Subcutaneous abdominal adipose tissue (tissue), 5 donors: Measurements from ENCODE around the gene OR6N2.

ENCODE experiments used
- H3K27ac ChIP-seq: one replicate; pipeline ENCODE4 v1.7.0; 2013; ENCODE audit warnings: low read depth, mild to moderate bottlenecking, inconsistent platforms, low read length, moderate library complexity
- H3K27me3 ChIP-seq, 5 donors: one replicate each; pipeline ENCODE4 v1.7.0; 2013; ENCODE audit warnings: low read length in 5 of 5, inconsistent platforms in 1 of 5; ENCODE audit not compliant: control insufficient read depth in 5 of 5, insufficient read depth in 4 of 5
- H3K36me3 ChIP-seq, 5 donors: one replicate each; pipeline ENCODE4 v1.7.0; 2013; ENCODE audit warnings: low read length in 5 of 5; ENCODE audit not compliant: control insufficient read depth in 5 of 5, insufficient read depth in 5 of 5
- H3K4me1 ChIP-seq, 5 donors: one replicate each; pipeline ENCODE4 v1.7.0; 2013; ENCODE audit warnings: low read length in 5 of 5, mild to moderate bottlenecking in 3 of 5, moderate library complexity in 1 of 5; ENCODE audit not compliant: control insufficient read depth in 5 of 5, insufficient read depth in 5 of 5
- H3K4me3 ChIP-seq, 5 donors: one replicate each; pipeline ENCODE4 v1.7.0; 2013; ENCODE audit warnings: low read length in 5 of 5, low read depth in 1 of 5
- H3K9ac ChIP-seq, 5 donors: one replicate each; pipeline ENCODE4 v1.7.0; 2013; ENCODE audit warnings: low read length in 5 of 5, mild to moderate bottlenecking in 4 of 5, moderate library complexity in 3 of 5
- H3K9me3 ChIP-seq, 5 donors: one replicate each; pipeline ENCODE4 v1.7.0; 2013; ENCODE audit warnings: low read length in 5 of 5; ENCODE audit not compliant: control insufficient read depth in 5 of 5
- donor health status: healthy.
- donor health status: healthy.
- donor health status: healthy.
- donor health status: healthy.
- donor health status: healthy.

Gene OR6N2, protein sequence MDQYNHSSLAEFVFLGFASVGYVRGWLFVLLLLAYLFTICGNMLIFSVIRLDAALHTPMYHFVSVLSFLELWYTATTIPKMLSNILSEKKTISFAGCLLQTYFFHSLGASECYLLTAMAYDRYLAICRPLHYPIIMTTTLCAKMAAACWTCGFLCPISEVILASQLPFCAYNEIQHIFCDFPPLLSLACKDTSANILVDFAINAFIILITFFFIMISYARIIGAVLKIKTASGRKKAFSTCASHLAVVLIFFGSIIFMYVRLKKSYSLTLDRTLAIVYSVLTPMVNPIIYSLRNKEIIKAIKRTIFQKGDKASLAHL

GRCh38 chr1:158781104-158781503, at the start of gene OR6N2:
OR6N2 (minus strand) TSS chr1:158781204; CDS start chr1:158777635, 3,569 bp downstream.
- no peak within 1 kb of the TSS for H3K9ac ChIP-seq
- H3K9me3 ChIP-seq, result no peaks in the 10 kb centered on the region
- H3K27me3 ChIP-seq, result no peaks in the 10 kb centered on the region
- H3K27ac ChIP-seq, result no peak within 1 kb of the TSS
- H3K36me3 ChIP-seq, result no peaks in the 10 kb centered on the region
- no peaks in the 10 kb centered on the region for H3K4me1 ChIP-seq
- H3K4me3 ChIP-seq, result no peak within 1 kb of the TSS

DNA sequence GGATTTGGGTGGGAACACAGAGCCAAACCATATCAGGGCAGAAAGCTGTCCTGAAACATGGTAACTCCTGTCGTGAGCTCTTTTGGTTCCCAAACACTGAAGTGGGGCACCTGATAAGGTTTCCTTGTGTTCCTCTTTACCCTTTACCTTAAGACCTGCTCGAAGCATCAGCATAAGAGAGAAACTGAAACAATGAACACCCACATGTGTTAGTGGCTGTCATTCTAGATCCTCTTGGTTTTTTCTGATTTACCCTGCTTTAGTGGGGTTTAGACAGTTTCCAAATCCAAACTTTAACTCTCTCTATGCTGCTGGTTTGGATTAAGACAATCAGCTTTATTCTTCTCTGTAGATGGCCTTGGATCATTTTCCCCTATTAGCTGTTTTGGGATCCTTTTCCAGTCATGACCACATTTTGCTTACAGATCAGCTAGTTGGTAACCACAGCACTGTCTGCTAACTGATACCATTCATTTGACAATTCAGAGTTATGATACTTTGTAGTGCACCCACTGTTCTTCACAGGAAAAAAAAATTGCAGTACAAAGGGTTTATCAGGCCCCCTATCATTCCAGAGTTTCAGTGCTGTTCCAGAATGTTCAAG, 49.2 kb upstream of the OR6N2 start:
- Histone ChIP-seq H3K4me3 (no peak overlapping the region), H3K27me3 (no peaks in the 10 kb centered on the region), H3K27ac (no peak overlapping the region), H3K9ac (no peak overlapping the region), H3K4me1 (peaks cover 0 to 8% (median 0%) of the 10 kb centered on the region in 5 donors), H3K36me3 (no peaks in the 10 kb centered on the region), H3K9me3 (peaks cover 0 to 4% (median 0%) of the 10 kb centered on the region in 5 donors)

DNA sequence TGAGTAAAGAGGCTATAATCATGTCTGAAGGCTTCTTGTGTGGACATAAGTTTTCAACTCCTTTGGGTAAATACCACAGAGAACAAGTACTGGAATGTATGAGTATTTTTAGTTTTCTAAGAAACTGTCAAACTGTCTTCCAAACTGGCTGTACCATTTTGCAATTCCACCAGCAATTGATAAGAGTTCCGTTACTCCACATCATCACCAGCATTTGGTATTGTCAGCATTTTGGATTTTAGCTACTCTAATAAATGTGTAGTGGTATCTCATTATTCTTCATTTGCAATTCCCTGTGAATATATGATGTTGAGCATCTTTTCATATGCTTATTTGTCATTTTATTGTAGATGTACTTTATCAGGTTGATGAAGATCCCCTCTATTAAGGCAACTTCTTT, 40.7 kb upstream of the OR6N2 start:
- Histone ChIP-seq H3K9ac (no peak overlapping the region), H3K9me3 (no peaks in the 10 kb centered on the region), H3K27me3 (no peaks in the 10 kb centered on the region), H3K4me3 (no peak overlapping the region), H3K27ac (no peak overlapping the region), H3K36me3 (no peaks in the 10 kb centered on the region), H3K4me1 (peaks cover 0 to 6% (median 0%) of the 10 kb centered on the region in 5 donors)

GRCh38 chr1:158819461-158820443, 38.7 kb upstream of the OR6N2 start:
- Histone ChIP-seq H3K9me3 (no peaks in the 10 kb centered on the region), H3K4me3 (no peak overlapping the region), H3K9ac (no peak overlapping the region), H3K27ac (no peak overlapping the region), H3K4me1 (peaks cover 0 to 6% (median 0%) of the 10 kb centered on the region in 5 donors), H3K27me3 (no peaks in the 10 kb centered on the region), H3K36me3 (no peaks in the 10 kb centered on the region)

- no peaks in the 10 kb centered on the region for H3K9me3 ChIP-seq
- H3K9ac ChIP-seq, result no peak overlapping the region
- H3K27me3 ChIP-seq, result no peaks in the 10 kb centered on the region
- H3K4me1 ChIP-seq, result peaks cover 0 to 6% (median 0%) of the 10 kb centered on the region in 5 donors
- H3K36me3 ChIP-seq, result no peaks in the 10 kb centered on the region
- H3K4me3 ChIP-seq, result no peak overlapping the region
- no peak overlapping the region for H3K27ac ChIP-seq
These were observed 38.0 kb upstream of the OR6N2 start for GRCh38 chr1:158818975-158819431.

GRCh38 chr1:158818560-158818959, 37.6 kb upstream of the OR6N2 start:
- Histone ChIP-seq H3K36me3 (no peaks in the 10 kb centered on the region), H3K27me3 (no peaks in the 10 kb centered on the region), H3K4me3 (no peak overlapping the region), H3K9ac (no peak overlapping the region), H3K9me3 (no peaks in the 10 kb centered on the region), H3K4me1 (peaks cover 0 to 6% (median 0%) of the 10 kb centered on the region in 5 donors), H3K27ac (no peak overlapping the region)

- no peaks in the 10 kb centered on the region for H3K27me3 ChIP-seq
- peaks cover 0 to 8% (median 0%) of the 10 kb centered on the region in 5 donors for H3K4me1 ChIP-seq
- no peaks in the 10 kb centered on the region for H3K36me3 ChIP-seq
- H3K4me3 ChIP-seq, result no peak overlapping the region
- no peaks in the 10 kb centered on the region for H3K9me3 ChIP-seq
- no peak overlapping the region for H3K9ac ChIP-seq
- no peak overlapping the region for H3K27ac ChIP-seq
These were observed 34.0 kb upstream of the OR6N2 start for GRCh38 chr1:158814970-158815369.

- Histone ChIP-seq H3K9ac (no peak overlapping the region), H3K27ac (no peak overlapping the region), H3K4me3 (no peak overlapping the region), H3K9me3 (no peaks in the 10 kb centered on the region), H3K27me3 (no peaks in the 10 kb centered on the region), H3K36me3 (no peaks in the 10 kb centered on the region), H3K4me1 (peaks cover 0 to 8% (median 5%) of the 10 kb centered on the region in 5 donors)
These were observed 32.2 kb upstream of the OR6N2 start for GRCh38 chr1:158813164-158813563.

- H3K27me3 ChIP-seq, result no peaks in the 10 kb centered on the region
- H3K36me3 ChIP-seq, result no peaks in the 10 kb centered on the region
- H3K27ac ChIP-seq, result no peak overlapping the region
- H3K9me3 ChIP-seq, result no peaks in the 10 kb centered on the region
- no peak overlapping the region for H3K4me3 ChIP-seq
- H3K9ac ChIP-seq, result no peak overlapping the region
- H3K4me1 ChIP-seq, result peaks cover 0 to 8% (median 5%) of the 10 kb centered on the region in 5 donors
These were observed 31.3 kb upstream of the OR6N2 start for GRCh38 chr1:158812336-158812735.
